ENCODE results near the gene DDX51.
A peak's percentile ranks its signal among the peaks of the same experiment; 100 is the strongest.
"Not testable (repeated sequence)": the region's sequence is repeated elsewhere in the genome, so short reads cannot be mapped to it uniquely, and the experiment has no call there.

The DDX51 gene

GRCh38 chr12:132154341-132154761 lies 10.2 kb upstream of the DDX51 start:
- Mint-ChIP-seq H3K4me1 (no peaks in the 10 kb centered on the region), H3K9me3 (no peaks in the 10 kb centered on the region), H3K4me3 (peak overlapping the region; percentile 19), H3K36me3 (peaks cover 9% of the 10 kb centered on the region), H3K27ac (no peak overlapping the region), H3K27me3 (no peaks in the 10 kb centered on the region)
- peak; percentile 45 for ATAC-seq

DNA sequence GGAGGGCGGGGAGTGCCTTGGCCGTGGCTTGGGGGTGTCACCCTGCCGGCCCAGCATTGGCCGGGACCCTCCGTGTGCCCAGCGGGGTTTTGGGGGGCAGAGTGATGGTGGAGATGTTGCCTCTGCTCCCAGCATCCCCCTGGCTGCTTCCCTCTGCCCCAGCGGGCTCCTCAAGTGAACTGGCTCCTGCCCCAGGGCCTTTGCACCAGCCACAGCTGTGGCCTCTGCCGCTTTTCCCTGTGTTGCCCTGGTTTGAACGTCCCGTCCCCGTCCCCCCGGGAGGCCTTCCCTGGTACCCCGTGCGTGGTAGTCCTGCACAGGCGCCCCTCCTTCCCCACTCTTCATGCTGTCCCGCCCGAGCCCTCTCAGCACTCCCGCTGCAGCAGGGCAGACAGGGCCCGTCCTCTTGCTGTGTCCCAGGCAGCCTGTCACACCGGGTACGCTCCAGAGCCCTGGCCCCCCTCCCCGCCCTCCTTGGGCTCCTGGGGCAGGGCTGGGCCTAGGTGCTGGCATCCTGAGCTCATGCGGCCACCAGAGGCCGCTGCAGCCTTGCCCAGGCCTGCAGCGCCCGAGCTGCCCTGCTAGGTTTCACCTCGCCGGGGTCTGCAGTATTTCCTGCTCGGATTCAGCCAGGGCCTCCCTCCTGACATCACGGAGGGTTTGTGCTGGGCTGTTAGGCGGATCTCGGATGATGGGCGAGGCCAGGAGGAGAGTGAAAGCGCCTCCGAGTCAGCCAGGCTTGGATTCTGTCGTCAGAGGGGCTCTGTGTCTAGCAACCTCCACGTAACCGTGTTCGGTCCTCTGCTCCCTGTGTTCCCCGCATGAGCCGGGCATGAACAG lies 9.6 kb upstream of the DDX51 start:
- H3K27ac Mint-ChIP-seq, result no peak overlapping the region

GRCh38 chr12:132152953-132153352 lies 8.8 kb upstream of the DDX51 start:
- no peak for ATAC-seq
- Mint-ChIP-seq H3K36me3 (peaks cover 9% of the 10 kb centered on the region), H3K27ac (no peak overlapping the region), H3K9me3 (no peaks in the 10 kb centered on the region), H3K27me3 (no peaks in the 10 kb centered on the region), H3K4me1 (no peaks in the 10 kb centered on the region), H3K4me3 (no peak overlapping the region)

More for the DNA sequence above, 9.6 kb upstream of the DDX51 start:
- Mint-ChIP-seq H3K9me3 (no peaks in the 10 kb centered on the region), H3K4me1 (no peaks in the 10 kb centered on the region), H3K4me3 (peak overlapping the region; percentile 19), H3K27me3 (no peaks in the 10 kb centered on the region), H3K36me3 (peaks cover 9% of the 10 kb centered on the region)
- ATAC-seq, result peak; percentile 94

- no peak overlapping the region for H3K4me3 Mint-ChIP-seq
- H3K9me3 Mint-ChIP-seq, result no peaks in the 10 kb centered on the region
- ATAC-seq, result no peak
- H3K36me3 Mint-ChIP-seq, result peaks cover 9% of the 10 kb centered on the region
- H3K4me1 Mint-ChIP-seq, result no peaks in the 10 kb centered on the region
- no peak overlapping the region for H3K27ac Mint-ChIP-seq
- H3K27me3 Mint-ChIP-seq, result no peaks in the 10 kb centered on the region
Measured at GRCh38 chr12:132152411-132152821, 8.3 kb upstream of the DDX51 start.

GRCh38 chr12:132151766-132152410 lies 7.8 kb upstream of the DDX51 start:
- H3K36me3 Mint-ChIP-seq, result peaks cover 9% of the 10 kb centered on the region
- no peak overlapping the region for H3K4me3 Mint-ChIP-seq

GRCh38 chr12:132151145-132151765 lies 7.1 kb upstream of the DDX51 start:
- ATAC-seq, result no peak
- H3K9me3 Mint-ChIP-seq, result no peaks in the 10 kb centered on the region

More at GRCh38 chr12:132151766-132152410, 7.8 kb upstream of the DDX51 start:
- peaks cover under 1% of the 10 kb centered on the region for H3K4me1 Mint-ChIP-seq
- H3K9me3 Mint-ChIP-seq, result no peaks in the 10 kb centered on the region
- no peak for ATAC-seq
- no peaks in the 10 kb centered on the region for H3K27me3 Mint-ChIP-seq
- H3K27ac Mint-ChIP-seq, result no peak overlapping the region

GRCh38 chr12:132150780-132151144 lies 6.6 kb upstream of the DDX51 start:
- H3K27me3 Mint-ChIP-seq, result no peaks in the 10 kb centered on the region
- ATAC-seq, result no peak
- H3K27ac Mint-ChIP-seq, result no peak overlapping the region
- H3K36me3 Mint-ChIP-seq, result peaks cover 9% of the 10 kb centered on the region
- H3K9me3 Mint-ChIP-seq, result no peaks in the 10 kb centered on the region
- no peak overlapping the region for H3K4me3 Mint-ChIP-seq
- peaks cover 12% of the 10 kb centered on the region for H3K4me1 Mint-ChIP-seq

More at GRCh38 chr12:132151145-132151765, 7.1 kb upstream of the DDX51 start:
- H3K4me3 Mint-ChIP-seq, result no peak overlapping the region
- H3K27me3 Mint-ChIP-seq, result no peaks in the 10 kb centered on the region
- H3K27ac Mint-ChIP-seq, result no peak overlapping the region
- peaks cover 9% of the 10 kb centered on the region for H3K36me3 Mint-ChIP-seq
- H3K4me1 Mint-ChIP-seq, result peaks cover 7% of the 10 kb centered on the region

DNA sequence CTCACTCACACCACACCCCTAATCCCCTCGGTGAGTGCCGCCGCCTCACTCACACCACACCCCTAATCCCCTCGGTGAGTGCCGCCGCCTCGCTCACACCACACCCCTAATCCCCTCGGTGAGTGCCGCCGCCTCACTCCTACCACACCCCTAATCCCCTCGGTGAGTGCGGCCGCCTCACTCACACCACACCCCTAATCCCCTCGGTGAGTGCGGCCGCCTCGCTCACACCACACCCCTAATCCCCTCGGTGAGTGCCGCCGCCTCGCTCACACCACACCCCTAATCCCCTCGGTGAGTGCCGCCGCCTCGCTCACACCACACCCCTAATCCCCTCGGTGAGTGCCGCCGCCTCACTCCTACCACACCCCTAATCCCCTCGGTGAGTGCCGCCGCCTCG lies 5.4 kb upstream of the DDX51 start:
- not testable (repeated sequence) for H3K27me3 Mint-ChIP-seq, H3K36me3 Mint-ChIP-seq, ATAC-seq, H3K27ac Mint-ChIP-seq, H3K4me3 Mint-ChIP-seq, H3K9me3 Mint-ChIP-seq
- peaks cover 24% of the 10 kb centered on the region for H3K4me1 Mint-ChIP-seq

DNA sequence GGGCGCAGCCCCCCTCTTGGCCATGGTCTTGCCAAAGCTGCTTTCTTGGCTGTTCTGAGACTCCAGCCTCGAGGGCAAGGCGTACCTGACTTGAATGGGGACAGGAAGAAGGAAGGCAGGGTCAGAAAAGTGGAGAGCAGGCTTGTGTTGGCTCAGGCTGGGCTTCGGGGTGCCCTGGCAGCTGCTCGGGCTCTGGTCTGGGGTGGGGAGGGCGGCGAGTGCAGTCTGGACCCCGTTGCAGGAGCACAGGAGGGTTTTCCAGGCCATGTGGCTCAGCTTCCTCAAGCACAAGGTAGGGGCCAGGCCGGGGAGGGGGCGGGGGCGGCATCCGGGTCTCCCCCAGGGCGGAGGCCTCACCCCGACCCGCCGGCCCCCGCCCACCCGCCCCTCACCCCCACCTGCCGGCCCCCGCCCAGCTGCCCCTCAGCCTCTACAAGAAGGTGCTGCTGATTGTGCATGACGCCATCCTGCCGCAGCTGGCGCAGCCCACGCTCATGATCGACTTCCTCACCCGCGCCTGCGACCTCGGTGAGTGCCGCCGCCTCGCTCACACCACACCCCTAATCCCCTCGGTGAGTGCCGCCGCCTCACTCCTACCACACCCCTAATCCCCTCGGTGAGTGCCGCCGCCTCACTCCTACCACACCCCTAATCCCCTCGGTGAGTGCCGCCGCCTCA lies 4.4 kb upstream of the DDX51 start:
- H3K27me3 Mint-ChIP-seq, result no peaks in the 10 kb centered on the region
- no peak overlapping the region for H3K4me3 Mint-ChIP-seq
- peaks cover 26% of the 10 kb centered on the region for H3K4me1 Mint-ChIP-seq
- H3K9me3 Mint-ChIP-seq, result no peaks in the 10 kb centered on the region
- H3K27ac Mint-ChIP-seq, result no peak overlapping the region
- ATAC-seq, result no peak
- peaks cover 9% of the 10 kb centered on the region for H3K36me3 Mint-ChIP-seq

DNA sequence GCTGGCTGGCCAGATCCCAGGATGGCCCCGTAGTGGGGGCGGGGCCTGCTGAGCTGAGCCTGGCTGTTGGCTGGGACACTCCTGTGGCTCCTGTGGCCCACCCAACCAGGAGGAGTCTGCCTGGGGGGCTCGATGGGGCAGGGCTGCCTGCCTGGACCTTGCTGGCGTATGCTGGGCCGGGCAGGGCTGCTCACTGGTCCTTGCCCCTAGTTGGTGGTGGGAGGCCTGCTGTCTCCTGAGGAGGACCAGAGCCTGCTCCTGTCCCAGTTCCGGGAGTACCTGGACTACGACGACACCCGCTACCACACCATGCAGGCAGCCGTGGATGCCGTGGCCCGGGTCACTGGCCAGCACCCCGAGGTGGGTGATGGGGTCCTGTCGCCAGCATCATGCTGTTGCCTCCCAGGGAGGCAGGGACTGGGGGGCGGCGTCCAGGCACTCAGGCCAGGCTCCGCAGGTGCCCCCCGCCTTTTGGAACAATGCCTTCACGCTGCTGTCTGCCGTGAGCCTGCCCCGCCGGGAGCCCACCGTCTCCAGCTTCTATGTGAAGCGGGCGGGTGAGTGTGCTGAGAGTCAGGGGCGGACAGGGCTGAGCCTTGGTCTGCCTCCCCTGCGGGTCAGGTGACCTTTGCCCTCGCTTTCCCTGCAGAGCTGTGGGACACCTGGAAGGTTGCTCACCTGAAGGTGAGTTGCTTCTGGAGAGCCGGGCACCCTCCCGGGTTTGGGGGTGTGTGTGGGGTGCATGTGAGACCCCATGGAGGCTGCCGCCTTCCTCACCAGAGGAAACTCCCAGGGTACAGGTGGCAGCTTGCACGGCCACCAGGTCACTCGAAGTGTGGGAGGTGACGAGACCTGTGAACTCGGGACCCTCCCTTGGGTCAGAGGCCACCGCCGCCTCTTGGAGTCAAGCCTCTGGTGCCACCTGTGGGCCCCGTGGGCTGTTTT lies 3.6 kb upstream of the DDX51 start:
- H3K36me3 Mint-ChIP-seq, result peaks cover 9% of the 10 kb centered on the region
- H3K4me1 Mint-ChIP-seq, result peaks cover 34% of the 10 kb centered on the region
- ATAC-seq, result no peak
- H3K27me3 Mint-ChIP-seq, result no peaks in the 10 kb centered on the region
- no peak overlapping the region for H3K4me3 Mint-ChIP-seq
- no peak overlapping the region for H3K27ac Mint-ChIP-seq
- H3K9me3 Mint-ChIP-seq, result no peaks in the 10 kb centered on the region

GRCh38 chr12:132146772-132147422 lies 2.8 kb upstream of the DDX51 start:
- Mint-ChIP-seq H3K4me1 (peaks cover 42% of the 10 kb centered on the region), H3K36me3 (peaks cover 9% of the 10 kb centered on the region), H3K4me3 (no peak overlapping the region), H3K27me3 (no peaks in the 10 kb centered on the region), H3K9me3 (no peaks in the 10 kb centered on the region), H3K27ac (no peak overlapping the region)
- no peak for ATAC-seq

- no peak for ATAC-seq
Measured at GRCh38 chr12:132146098-132146497, 2.0 kb upstream of the DDX51 start.

GRCh38 chr12:132145334-132145733 lies 1.2 kb upstream of the DDX51 start:
- Mint-ChIP-seq H3K4me1 (peaks cover 42% of the 10 kb centered on the region), H3K9me3 (no peaks in the 10 kb centered on the region), H3K4me3 (peak overlapping the region; percentile 87), H3K27ac (peak overlapping the region; percentile 90), H3K27me3 (no peaks in the 10 kb centered on the region), H3K36me3 (peaks cover 6% of the 10 kb centered on the region)
- no peak for ATAC-seq

More at GRCh38 chr12:132146098-132146497, 2.0 kb upstream of the DDX51 start:
- Mint-ChIP-seq H3K4me1 (peaks cover 42% of the 10 kb centered on the region), H3K9me3 (no peaks in the 10 kb centered on the region), H3K27ac (no peak overlapping the region), H3K4me3 (peak overlapping the region; percentile 41), H3K36me3 (peaks cover 7% of the 10 kb centered on the region), H3K27me3 (no peaks in the 10 kb centered on the region)

DNA sequence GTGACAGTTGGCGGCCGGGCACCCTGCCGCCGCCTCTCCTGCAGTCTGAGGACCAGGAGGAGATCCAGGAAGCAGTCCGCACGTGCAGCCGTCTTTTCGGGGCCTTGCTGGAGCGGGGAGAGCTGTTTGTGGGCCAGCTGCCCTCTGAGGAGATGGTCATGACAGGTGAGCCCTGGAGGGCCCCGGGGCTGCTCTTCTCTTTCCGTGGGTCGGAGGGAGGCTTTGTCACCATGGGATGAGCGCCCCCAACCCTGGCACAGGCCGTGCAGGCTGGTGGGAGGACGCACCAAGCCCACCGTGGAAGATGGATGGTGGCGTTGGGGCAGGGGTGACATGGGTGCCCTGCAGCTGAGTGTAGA lies 670 bp upstream of the DDX51 start:
- peak; percentile 3 for ATAC-seq
- Mint-ChIP-seq H3K9me3 (no peaks in the 10 kb centered on the region), H3K4me1 (peaks cover 42% of the 10 kb centered on the region), H3K36me3 (peaks cover 8% of the 10 kb centered on the region), H3K27ac (peak overlapping the region; percentile 90), H3K4me3 (peak overlapping the region; percentile 87), H3K27me3 (no peaks in the 10 kb centered on the region)

All from stimulated activated memory B cell treated with anti-CD40 and anti-IgM and Interleukin-4, amounts not matched to agents 10 μg/mL and 1 μg/mL and 100 μg/mL, for 72 hours (primary cell).